Measurements from ENCODE around the gene CERS6. TPM values are rescaled to one million over a fixed set of nuclear protein-coding genes. Genes with fewer than 3 reads are reported as not detected.

CERS6 gene
- total and polyA plus RNA-seq, 10 of the 15 experiments (the other 5 are each of a cell fraction or from before 2014, with no cell fraction given), result 1.3 to 20.4 (median 14.1) TPM

- TF ChIP-seq CEBPZ (IDR thresholded peaks at IDR 0.05; ENCODE audit: low read depth, low read length), result no peak
- TF ChIP-seq PAX5 (IDR thresholded peaks at IDR 0.05; ENCODE audit: borderline replicate concordance, low read depth, low read length), result no peak
- TF ChIP-seq SMARCA5 (IDR thresholded peaks at IDR 0.05), result no peak
Observed at GRCh38 chr2:168821577-168821976, 365.5 kb downstream of the CERS6 start (continued).

- SMC1A ChIA-PET (ENCODE audit: uncharacterized antibody, unreplicated experiment), result no interaction called here
- Histone ChIP-seq H3K36me3 (ENCODE audit: control insufficient read depth in 2 of 2, insufficient read depth in 2 of 2, low read length in 1 of 2) (no peaks in the 10 kb centered on the region), H3K4me2 (ENCODE audit: control insufficient read depth, insufficient read depth) (no peak overlapping the region), H3K79me2 (ENCODE audit: control insufficient read depth, insufficient read depth, low read length) (no peaks in the 10 kb centered on the region), H3K27ac (ENCODE audit: control insufficient read depth, insufficient read depth) (no peak overlapping the region), H3K27me3 (replicated peaks in 1 of 2; ENCODE audit: control insufficient read depth in 2 of 2, insufficient read depth in 2 of 2, low read length in 1 of 2) (0 out of 4 replicates have a peak, but pooled peaks cover 0 to 1% of the 10 kb centered on the region in 2 experiments), H3K4me3 (no peak overlapping the region), H4K20me1 (ENCODE audit: control insufficient read depth, insufficient read depth) (no peaks in the 10 kb centered on the region; the same call in 1 of the 2 replicates), H3K9me3 (replicated peaks; ENCODE audit: control insufficient read depth, insufficient read depth, low read length) (no peaks in the 10 kb centered on the region), H3K4me1 (ENCODE audit: control insufficient read depth, insufficient read depth, low read length) (no peaks in the 10 kb centered on the region), H2AFZ (ENCODE audit: control insufficient read depth, low read depth, low read length) (no peak overlapping the region), H3K9ac (ENCODE audit: control insufficient read depth, insufficient read depth, low read length) (no peak overlapping the region)
- ATAC-seq (no peak), FAIRE-seq (no peak), DNase-seq (ENCODE audit: low read depth, low spot score) (no peak)
- POLR2A ChIA-PET, result no interaction called here
- no peak for TF ChIP-seq ATF7 (IDR thresholded peaks at IDR 0.05; ENCODE audit: low read depth)
- TF ChIP-seq RAD51 (IDR thresholded peaks at IDR 0.05), result no peak
- no peak for TF ChIP-seq SUPT20H (IDR thresholded peaks at IDR 0.05; ENCODE audit: borderline replicate concordance, control insufficient read depth, low read depth, low read length)
- no peak for TF ChIP-seq EZH2 (IDR thresholded peaks at IDR 0.05; ENCODE audit: borderline replicate concordance, control insufficient read depth, low read depth, low read length)
- TF ChIP-seq TBL1XR1 (IDR thresholded peaks at IDR 0.05; ENCODE audit: low read depth, low read length), result no peak
- TF ChIP-seq ASH2L (IDR thresholded peaks at IDR 0.05; ENCODE audit: borderline replicate concordance, low read depth), result no peak
- TF ChIP-seq YY1 (IDR thresholded peaks at IDR 0.05; ENCODE audit: low read depth, low read length), result no peak
- TF ChIP-seq RB1 (IDR thresholded peaks at IDR 0.05; ENCODE audit: borderline replicate concordance), result no peak
- TF ChIP-seq ZZZ3 (IDR thresholded peaks at IDR 0.05; ENCODE audit: control insufficient read depth, insufficient read length, low read depth), result no peak
- TF ChIP-seq MAX (IDR thresholded peaks at IDR 0.05; ENCODE audit: low read depth, low read length), result no peak
- no peak for TF ChIP-seq KDM1A (IDR thresholded peaks at IDR 0.05; ENCODE audit: borderline replicate concordance)
- no peak for TF ChIP-seq CEBPB (IDR thresholded peaks at IDR 0.05; ENCODE audit: borderline replicate concordance in 1 of 2, low read depth in 2 of 2, low read length in 2 of 2)
- TF ChIP-seq BMI1 (IDR thresholded peaks at IDR 0.05; ENCODE audit: borderline replicate concordance), result no peak
- TF ChIP-seq SIX5 (IDR thresholded peaks at IDR 0.05; ENCODE audit: low read depth, low read length, severe bottlenecking), result no peak
- intact Hi-C loops (cut with micrococcal nuclease; ENCODE audit: unreplicated experiment) (no loop called here), in situ Hi-C loops (cut with MboI) (no loop called here)
- BruUV-seq (replicated peaks), result no TSS peak
- RAD21 ChIA-PET (ENCODE audit: unreplicated experiment), result no interaction called here
- 83% methylated on average over 1 of the region's 1 CpG for WGBS (ENCODE audit: insufficient coverage, insufficient replicate concordance, low lambda C conversion rate, missing lambda C conversion rate)
- CTCF ChIA-PET, result no interaction called here
Observed at GRCh38 chr2:168821992-168822391, 365.9 kb downstream of the CERS6 start.

Measured in GM12878 (cell line).